Hepatocyte (in vitro differentiated cells): ENCODE measurements around the gene ELOVL1.

Source experiments
- CTCF ChIP-seq: fragments of 200-600 bp; sonication (generic); IDR thresholded peaks from 2 replicates; pipeline ENCODE4 v1.5.1; 2016; ENCODE audit warnings: antibody characterized with exemption, mild to moderate bottlenecking; ENCODE audit not compliant: poor library complexity
- EZH2 ChIP-seq: fragments of 200-600 bp; sonication (generic); IDR thresholded peaks from 2 replicates; pipeline ENCODE4 v1.6.1; 2016; ENCODE audit warnings: antibody characterized with exemption, mild to moderate bottlenecking, borderline replicate concordance
- EZH2phosphoT487 ChIP-seq: fragments of 200-600 bp; sonication (generic); IDR thresholded peaks from one replicate; pipeline ENCODE4 v1.6.1; 2018; ENCODE audit warnings: antibody characterized with exemption, mild to moderate bottlenecking, low read depth, moderate library complexity; ENCODE audit not compliant: unreplicated experiment, severe bottlenecking

- TF ChIP-seq EZH2phosphoT487 (no peak), CTCF (no peak), EZH2 (no peak)
Measured at GRCh38 chr1:43344267-43344850, 23.5 kb downstream of the ELOVL1 start.
